Ishikawa (cell line): ENCODE results near the gene PAN3.

ENCODE experiments used
- CEBPB ChIP-seq: IDR thresholded peaks from 2 replicates; pipeline ENCODE4 v1.6.1; 2012
- TF ChIP-seq, protein P1 (sequence below): IDR thresholded peaks from 2 replicates; pipeline ENCODE4 v1.6.1; 2012

DNA sequence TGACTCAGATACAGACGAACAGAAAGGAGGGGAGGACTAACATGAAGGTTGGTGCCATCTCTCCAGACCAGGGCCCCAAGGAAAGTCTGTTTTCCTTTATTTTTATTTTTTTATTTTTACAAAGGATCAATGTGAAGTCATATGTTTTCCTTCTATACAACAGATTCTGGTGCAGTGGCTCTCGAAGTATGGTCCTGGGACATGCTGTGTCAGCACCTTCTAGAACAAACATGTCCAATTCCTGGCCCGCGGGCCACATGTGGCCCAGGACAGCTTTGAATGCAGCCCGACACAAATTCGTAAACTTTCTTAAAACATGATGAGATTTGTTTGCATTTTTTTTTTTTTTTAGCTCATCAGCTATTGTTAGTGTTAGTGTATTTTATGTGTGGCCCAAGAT is 181.9 kb downstream of the PAN3 start:
- no peak for TF ChIP-seq CEBPB
- TF ChIP-seq, protein P1, sequence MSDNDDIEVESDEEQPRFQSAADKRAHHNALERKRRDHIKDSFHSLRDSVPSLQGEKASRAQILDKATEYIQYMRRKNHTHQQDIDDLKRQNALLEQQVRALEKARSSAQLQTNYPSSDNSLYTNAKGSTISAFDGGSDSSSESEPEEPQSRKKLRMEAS: no peak
